HL-60/S4 (cell line): ENCODE data around the gene GPR78.

Experiments
- in situ Hi-C: fragments of 300-500 bp; cut with MboI; formaldehyde crosslinking; loops from 2 replicates; pipeline ENCODE4 v1.14.3; 2022; ENCODE audit warnings: low sequenced_read_pairs

Gene GPR78

GRCh38 chr4:8546766-8547107 lies 33.5 kb upstream of the GPR78 start:
- in situ Hi-C loops, result no loop called here

DNA sequence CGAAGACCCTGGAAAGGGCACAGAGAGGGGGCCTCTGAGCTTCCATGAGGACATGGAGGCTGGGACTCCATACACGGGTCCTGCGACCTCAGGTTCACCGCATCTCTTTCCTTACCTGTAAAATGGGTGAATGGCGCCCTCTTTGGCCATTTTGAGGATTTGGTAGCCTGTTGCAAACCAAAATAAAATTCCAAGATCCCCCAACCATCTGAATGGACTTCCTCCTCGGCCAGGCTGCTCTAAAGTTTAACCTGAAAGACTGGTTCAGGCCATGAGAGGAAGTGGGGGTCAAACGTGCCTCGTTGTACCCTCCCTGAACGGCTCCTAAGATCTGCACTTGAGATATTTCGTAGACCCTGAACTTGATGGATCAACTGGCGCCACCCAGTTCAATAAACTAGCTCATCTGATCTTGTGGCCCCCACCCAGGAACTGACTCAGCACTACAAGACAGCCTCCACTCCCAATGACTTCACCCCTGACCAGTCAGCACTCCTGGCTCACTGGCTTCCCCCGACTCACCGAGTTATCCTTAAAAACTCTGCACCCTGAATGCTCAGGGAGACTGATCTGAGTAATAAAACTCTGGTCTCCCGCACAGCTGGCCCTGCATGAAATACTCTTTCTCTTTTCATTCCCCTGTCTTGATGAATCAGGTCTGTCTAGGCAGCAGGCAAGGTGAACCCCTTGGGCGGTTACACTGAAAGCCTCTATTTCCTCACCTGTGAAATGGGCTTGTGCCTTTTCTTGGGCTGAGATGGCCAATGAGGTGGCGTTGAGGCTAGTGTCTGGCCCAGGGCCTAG lies 32.9 kb upstream of the GPR78 start:
- in situ Hi-C loops, result no loop called here

- in situ Hi-C loops, result no loop called here
Measured at GRCh38 chr4:8547912-8548730, 32.1 kb upstream of the GPR78 start.

- in situ Hi-C loops, result no loop called here
Measured at GRCh38 chr4:8548731-8549351, 31.4 kb upstream of the GPR78 start.

DNA sequence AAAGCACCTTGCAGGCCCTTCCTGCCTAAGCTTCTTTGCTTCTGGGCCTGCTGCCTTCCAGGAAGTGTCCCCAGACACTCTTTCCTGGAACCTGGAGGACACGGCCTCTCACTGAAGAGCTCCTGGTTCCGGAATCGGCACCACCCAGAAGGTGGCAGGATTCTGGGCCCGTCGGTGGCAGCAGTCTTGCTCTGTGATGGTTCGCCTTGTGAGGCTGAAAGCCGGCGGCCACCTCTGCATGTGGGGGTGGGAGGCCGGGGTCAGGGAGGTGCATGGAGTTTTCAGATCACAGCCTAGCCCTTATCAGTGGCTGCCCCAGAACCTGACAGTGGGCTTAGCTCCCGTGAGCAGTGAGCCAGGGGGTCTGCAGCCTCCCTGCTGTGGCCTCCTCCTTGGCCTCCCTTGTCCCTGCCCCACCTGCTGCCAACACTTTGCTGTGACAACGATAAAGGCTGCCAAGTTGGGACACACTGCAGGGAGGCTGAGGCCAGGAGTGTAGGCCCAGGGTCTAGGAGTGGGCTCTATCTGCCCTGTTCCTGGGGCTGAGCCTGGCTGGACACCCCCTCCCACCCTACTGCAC lies 30.8 kb upstream of the GPR78 start:
- in situ Hi-C loops, result no loop called here

DNA sequence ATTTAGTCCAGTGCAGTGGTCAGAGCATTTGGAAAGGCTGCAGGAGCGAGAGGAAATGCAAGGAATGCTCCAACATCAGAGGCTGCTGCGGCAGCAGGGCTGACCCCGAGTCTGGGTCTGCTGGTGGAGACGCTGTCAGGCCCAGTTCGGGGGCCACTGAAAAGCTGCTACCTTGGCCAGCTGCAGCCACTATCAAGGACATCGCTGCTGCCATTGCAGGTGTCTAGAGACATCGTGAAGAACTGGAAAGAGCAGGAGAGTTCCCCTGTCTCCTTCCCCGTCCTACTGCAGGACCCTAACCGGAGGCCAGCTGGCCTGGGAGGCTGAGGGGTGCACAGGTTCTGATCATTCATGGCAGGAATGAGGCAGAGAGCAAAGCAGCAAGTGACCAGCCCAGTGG lies 29.5 kb upstream of the GPR78 start:
- in situ Hi-C loops, result no loop called here

DNA sequence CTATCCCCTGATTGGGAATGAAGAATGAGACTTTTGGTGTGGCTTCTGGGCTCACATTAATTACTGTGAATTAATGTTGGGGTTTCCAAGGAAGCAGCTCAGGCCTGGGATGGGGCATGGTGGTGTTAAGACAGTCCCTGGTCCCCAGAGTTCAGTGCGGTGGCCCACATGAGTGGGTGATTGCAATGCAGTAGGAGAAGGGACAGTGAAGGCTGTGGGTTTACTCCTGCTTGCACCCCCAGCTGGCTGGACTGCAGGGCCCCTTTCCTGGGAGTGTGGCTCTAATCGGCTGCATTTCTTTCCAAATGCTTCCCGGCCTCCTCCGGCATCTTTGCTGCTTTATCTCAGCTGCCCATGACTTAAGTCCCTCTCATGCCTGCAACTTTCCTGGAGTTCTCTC lies 28.2 kb upstream of the GPR78 start:
- in situ Hi-C loops, result no loop called here

- in situ Hi-C loops, result no loop called here
Measured at GRCh38 chr4:8552581-8553205, 27.5 kb upstream of the GPR78 start.

- in situ Hi-C loops, result no loop called here
Measured at GRCh38 chr4:8553216-8553615, 27.0 kb upstream of the GPR78 start.

- in situ Hi-C loops, result no loop called here
Measured at GRCh38 chr4:8553991-8554405, 26.2 kb upstream of the GPR78 start.

GRCh38 chr4:8554555-8555100 lies 25.6 kb upstream of the GPR78 start:
- in situ Hi-C loops, result no loop called here

- in situ Hi-C loops, result no loop called here
Measured at GRCh38 chr4:8555716-8556115, 24.5 kb upstream of the GPR78 start.

- in situ Hi-C loops, result no loop called here
Measured at GRCh38 chr4:8556341-8557150, 23.6 kb upstream of the GPR78 start.

DNA sequence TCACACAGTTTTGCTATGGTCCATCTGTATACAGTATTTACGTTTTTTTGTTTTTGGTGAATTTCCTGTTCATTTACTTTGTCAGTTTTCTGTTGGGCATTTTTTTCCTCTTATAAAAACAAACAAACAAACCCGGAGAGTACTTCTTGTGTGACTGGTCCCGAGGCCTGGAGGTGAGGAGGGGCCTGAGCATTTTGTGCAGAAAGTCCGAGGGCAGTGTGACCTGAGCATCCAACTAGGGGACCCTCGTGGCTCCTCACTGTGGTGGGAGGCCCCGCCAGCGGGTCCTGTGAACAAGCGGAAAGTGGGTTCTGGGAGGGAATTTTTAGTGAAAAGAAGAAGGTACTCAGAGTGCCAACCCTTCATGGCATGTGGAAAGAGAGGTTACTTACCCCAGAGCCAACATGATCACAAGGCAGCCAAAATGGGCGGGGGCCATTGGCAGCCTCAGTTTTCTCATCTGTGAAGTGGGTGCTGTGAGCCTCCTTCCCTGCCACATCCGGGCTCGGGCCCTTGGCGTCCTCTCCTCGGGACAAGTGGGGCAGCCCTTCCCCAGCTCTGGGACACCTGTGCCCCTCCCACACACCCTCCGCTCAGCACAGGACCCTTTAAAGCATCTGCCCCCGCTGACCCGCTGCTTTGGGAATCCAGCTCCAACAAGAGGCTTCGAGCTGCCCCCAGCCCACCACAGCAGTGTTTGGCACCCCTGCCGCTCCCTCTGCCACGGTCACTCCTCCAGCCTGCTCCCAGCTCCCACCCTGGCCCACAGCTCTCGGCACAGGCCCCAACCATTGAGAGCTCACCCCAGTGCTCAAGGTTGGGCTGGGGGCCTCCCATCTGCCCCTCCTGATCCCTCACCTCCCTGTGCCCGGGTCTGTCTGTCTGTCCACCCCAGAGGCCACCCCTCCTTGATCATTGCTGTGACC lies 22.8 kb upstream of the GPR78 start:
- in situ Hi-C loops, result no loop called here

DNA sequence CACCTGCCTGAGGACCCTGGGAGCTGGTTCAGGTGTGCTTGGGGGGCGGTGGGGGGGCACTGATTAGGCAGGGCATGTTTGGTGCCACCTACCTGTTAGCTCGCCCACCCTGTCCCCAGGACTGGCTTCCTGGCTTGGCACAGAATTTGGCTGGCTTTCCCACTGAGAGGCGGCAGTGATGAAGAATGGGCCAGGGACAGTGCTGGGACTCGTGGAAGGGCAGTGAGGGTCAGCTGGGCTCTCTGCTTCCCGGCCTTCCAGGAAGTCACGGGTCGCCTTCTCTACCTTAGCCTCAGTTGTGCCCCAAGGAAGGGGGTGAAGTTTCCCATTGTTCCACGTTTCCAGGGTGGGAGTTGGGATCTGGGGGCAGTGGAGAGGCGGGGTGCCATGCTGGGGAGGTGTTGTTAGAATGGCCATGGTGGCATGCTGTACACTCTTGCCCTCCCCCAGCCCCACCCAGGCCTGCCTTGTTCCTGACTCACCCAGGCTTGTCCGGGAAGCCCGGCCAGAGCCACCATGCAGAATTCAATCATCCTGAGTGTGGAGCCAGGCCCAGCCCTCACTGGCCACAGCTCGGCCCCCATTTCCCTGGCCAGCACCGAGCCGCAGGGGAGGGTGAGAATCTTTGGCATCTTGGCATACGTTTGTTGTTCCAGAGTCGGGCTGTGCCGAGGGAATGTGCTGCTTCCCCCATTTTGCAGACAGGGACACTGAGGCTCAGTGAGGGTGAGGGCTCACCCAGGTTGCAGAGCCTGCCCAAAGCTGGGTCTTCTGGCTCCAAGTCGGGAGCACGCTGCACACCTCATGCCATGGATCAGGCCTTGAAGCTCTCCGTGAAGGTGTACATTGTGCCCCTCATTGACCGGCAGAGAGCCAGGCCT lies 21.9 kb upstream of the GPR78 start:
- in situ Hi-C loops, result no loop called here

- in situ Hi-C loops, result no loop called here
Measured at GRCh38 chr4:8559011-8559410, 21.2 kb upstream of the GPR78 start.

- in situ Hi-C loops, result no loop called here
Measured at GRCh38 chr4:8559524-8560264, 20.5 kb upstream of the GPR78 start.
